Lower leg skin (tissue), 4 donors: ENCODE measurements around the gene MAPKAPK2. TPM values are rescaled to one million over a fixed set of nuclear protein-coding genes. Genes with fewer than 3 reads are reported as not detected.
"Not testable (repeated sequence)": the region's sequence is repeated elsewhere in the genome, so short reads cannot be mapped to it uniquely, and the experiment has no call there.

ENCODE experiments used
- DNase-seq, 2 donors: peaks; one replicate each; pipeline ENCODE4 v3.0.0-alpha.2; 2019; ENCODE audit warnings: low spot score in 2 of 2
- H3K4me3 ChIP-seq: fragments of 200-600 bp; sonication (generic); 2 replicates; pipeline ENCODE4 v1.5.1; 2017; ENCODE audit warnings: mild to moderate bottlenecking, low read depth; ENCODE audit not compliant: poor library complexity, severe bottlenecking
- POLR2A ChIP-seq, 2 donors: fragments of 450-650 bp; IDR thresholded peaks; one replicate each; pipeline ENCODE4 v1.6.1; 2016 to 2017; ENCODE audit warnings: antibody characterized with exemption in 2 of 2, mild to moderate bottlenecking in 1 of 2, moderate library complexity in 1 of 2
- WGBS, 2 donors: methylation state at CpG; one replicate each; pipeline ENCODE4 v1.1.5; 2018; 5-methylcytosine and 5-hydroxymethylcytosine counted together
- intact Hi-C: fragments of 100-400 bp; cut with DNase I; formaldehyde crosslinking; loops from one replicate; pipeline ENCODE4 v1.15.0; 2023; ENCODE audit warnings: low total_unique reads
- total RNA-seq, 4 donors: library from RNA; depleted of rRNA; stranded (reverse); fragments of >200 nt; gene quantifications; one replicate each; pipeline ENCODE4 v1.1.0, GENCODE V29; 2016
- TF ChIP-seq, protein P1 (sequence below), 3 donors: fragments of 450-650 bp; IDR thresholded peaks; one replicate each; pipeline ENCODE4 v1.5.1; 2016; ENCODE audit warnings: antibody characterized with exemption in 3 of 3, mild to moderate bottlenecking in 3 of 3, moderate library complexity in 2 of 3

Gene MAPKAPK2
- total RNA-seq, 4 donors from 2014 or later, result 40.0 to 62.4 (median 52.4) TPM

DNA sequence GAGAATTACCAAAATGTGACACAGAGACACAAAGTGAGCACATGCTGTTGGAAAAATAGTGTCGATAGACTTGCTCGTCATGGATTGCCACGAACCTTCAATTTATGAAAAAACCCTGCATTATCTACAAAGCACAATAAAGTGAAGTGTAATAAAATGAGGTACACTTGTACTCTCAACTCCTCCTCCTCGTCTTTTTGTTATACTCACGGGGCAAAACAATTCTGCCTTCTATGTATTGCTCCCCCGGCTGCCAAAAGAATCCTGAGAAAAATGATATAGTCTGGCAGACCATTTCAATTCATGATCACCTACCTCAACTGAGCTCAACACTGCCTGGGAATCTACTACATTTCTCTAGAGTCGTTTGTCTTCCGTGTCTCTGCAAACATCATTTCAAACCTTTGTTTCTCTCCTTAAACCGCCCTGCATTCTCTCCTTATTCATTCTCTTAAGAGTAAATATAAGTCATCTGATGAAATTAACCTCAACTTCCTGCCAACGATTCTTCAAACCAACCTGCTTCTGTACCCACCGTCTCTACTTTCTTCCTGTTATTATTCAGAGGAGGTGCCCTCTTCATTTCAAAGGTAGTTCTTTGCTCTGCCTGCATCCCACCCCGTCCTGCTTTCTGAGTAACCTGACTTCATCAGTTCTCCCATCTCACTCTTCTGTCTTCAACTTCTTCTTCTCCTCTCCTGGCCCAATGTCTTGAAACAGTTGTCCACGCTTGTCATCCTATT, 73.0 kb downstream of the MAPKAPK2 start:
- H3K4me3 ChIP-seq, result no peak overlapping the region
- 77 to 83% methylated on average over 13 of the region's 13 CpGs for WGBS, 2 donors
- intact Hi-C loops, result no loop called here
- DNase-seq, result no peak
- TF ChIP-seq, protein P1, sequence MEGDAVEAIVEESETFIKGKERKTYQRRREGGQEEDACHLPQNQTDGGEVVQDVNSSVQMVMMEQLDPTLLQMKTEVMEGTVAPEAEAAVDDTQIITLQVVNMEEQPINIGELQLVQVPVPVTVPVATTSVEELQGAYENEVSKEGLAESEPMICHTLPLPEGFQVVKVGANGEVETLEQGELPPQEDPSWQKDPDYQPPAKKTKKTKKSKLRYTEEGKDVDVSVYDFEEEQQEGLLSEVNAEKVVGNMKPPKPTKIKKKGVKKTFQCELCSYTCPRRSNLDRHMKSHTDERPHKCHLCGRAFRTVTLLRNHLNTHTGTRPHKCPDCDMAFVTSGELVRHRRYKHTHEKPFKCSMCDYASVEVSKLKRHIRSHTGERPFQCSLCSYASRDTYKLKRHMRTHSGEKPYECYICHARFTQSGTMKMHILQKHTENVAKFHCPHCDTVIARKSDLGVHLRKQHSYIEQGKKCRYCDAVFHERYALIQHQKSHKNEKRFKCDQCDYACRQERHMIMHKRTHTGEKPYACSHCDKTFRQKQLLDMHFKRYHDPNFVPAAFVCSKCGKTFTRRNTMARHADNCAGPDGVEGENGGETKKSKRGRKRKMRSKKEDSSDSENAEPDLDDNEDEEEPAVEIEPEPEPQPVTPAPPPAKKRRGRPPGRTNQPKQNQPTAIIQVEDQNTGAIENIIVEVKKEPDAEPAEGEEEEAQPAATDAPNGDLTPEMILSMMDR (IDR thresholded peaks at IDR 0.05), result no peak
- TF ChIP-seq POLR2A (IDR thresholded peaks at IDR 0.05), result no peak

DNA sequence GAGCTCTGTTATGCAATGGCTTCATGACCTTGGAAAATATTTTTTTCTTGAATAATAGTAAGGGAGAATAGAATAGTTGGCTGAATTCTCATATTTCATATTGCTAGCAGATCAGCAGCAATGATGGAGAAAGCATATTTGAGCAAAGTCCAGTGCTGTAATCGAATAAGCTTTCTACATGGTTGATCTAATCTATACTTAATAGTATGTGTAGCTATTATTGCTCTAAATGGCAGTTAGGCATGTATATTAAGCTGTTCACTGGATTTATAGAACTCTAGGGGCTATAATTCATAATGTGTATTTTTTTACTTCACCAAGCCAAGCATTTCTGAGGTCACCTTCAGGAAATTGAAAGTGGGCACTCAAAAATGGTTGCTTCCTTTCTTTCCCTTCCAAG, 75.9 kb downstream of the MAPKAPK2 start:
- TF ChIP-seq, protein P1 (IDR thresholded peaks at IDR 0.05), result no peak
- TF ChIP-seq POLR2A (IDR thresholded peaks at IDR 0.05), result no peak
- no peak for DNase-seq
- intact Hi-C loops, result no loop called here
- 78 to 87% methylated on average over 1 of the region's 1 CpG for WGBS, 2 donors
- H3K4me3 ChIP-seq, result no peak overlapping the region

DNA sequence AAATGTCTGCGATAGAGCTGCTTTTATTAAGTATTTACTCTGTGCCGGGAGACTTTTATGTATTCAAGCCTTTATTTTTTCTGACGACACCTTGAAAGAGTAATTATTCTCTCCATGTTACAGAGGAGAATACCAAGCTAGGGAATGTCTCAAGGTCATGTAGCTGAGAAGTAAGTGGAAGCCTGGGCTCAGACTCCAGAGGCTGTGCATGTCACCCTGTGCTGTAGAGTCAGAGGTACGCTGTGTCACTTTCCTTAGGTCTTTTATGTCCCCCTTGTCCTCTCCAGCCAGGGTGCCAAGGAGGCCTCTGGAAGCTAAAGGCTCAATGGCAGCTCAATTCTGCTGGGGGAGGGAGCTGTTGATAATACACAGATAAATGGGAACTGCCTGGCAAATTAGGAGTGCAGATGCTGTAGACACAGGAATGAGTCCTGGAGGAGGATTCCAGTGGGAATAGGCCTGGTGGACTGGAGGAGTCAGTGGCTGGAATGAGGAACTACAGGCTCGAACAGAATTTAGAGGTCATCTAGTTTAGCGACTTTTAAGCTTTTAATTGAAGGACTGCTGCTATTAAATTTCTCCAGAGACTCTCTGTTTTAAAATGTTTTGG, 76.6 kb downstream of the MAPKAPK2 start:
- intact Hi-C loops, result no loop called here
- H3K4me3 ChIP-seq, result no peak overlapping the region
- TF ChIP-seq, protein P1 (IDR thresholded peaks at IDR 0.05), result no peak
- no peak for DNase-seq
- WGBS, 2 donors, result 73 to 79% methylated on average over 6 of the region's 6 CpGs

DNA sequence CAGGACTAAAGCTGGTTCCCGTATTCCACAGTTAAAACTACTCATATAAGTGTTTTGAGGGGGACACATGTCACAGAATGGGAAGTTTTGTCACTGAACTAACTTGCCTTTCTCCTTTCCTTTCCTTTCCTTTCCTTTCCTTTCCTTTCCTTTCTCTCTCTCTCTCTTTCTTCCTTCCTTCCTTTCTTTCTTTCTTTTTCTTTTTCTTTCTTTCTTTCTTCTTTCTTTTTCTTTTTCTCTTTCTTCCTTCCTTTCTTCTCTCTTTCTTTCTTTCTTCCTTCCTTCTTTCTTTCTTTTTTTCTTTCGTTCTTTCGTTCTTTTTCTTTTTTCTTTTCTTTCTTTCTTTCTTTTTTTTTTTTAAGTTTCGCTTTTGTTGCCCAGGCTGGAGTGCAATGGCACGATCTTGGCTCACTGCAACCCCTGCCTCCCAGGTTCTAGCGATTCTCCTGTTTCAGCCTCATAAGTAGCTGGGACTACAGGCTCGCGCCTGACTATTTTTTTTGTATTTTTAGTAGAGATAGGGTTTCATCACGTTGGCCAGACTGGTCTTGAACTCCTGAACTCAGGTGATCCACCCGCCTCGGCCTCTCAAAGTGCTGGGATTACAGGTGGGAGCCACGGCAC, 78.1 kb downstream of the MAPKAPK2 start:
- DNase-seq, intact Hi-C loops, H3K4me3 ChIP-seq: not testable (repeated sequence)
- WGBS, 2 donors, result 91 to 93% methylated on average over 12 of the region's 12 CpGs

DNA sequence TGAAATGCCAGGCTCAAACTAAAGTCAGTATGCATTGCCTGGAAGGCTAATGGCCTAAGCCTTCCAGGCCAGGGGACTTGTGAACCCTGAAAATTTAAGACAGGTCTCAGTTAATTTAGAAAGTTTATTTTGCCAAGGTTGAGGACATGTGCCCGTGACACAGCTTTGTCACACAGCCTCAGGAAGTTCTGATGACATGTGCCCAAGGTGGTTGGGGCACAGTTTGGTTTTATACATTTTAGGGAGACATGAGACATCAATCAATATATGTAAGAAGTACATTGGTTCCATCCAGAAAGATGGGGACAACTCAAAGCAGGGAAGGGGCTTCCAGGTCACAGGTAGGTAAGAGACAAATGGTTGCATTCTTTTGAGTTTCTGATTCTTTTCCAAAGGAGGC, 81.1 kb downstream of the MAPKAPK2 start:
- H3K4me3 ChIP-seq, DNase-seq, intact Hi-C loops: not testable (repeated sequence)
- 93 to 95% methylated on average over 1 of the region's 1 CpG for WGBS, 2 donors

DNA sequence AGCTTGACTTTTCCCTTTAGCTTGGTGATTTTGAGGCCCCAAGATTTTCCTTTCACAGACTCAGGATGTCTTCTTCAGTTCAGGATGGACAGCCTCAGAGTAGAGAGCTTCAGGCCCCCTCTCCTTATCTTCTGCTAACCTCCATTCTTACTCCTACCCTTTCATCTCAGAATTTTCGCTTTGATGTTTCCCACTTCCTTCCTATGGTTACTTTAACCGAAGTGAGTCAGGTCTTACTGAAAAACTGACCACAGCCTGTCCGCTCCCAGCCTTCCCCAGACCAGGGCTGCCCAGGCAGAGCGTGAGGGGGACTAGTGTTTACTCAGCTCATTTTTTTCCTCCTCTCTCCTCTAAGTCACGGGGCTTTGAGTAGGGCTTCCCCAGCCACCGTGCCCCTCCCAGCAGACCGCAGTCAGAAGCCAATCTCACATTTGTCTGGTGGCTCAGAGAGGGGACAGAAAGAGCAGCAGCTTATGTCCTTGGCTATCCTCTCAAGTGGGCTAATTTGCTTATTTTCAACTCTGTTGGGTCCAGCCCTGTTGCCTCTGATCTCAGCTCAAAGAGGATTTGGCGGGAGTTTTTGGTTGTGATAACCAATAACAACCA, 81.6 kb downstream of the MAPKAPK2 start:
- peak; percentile 36 to 88 for DNase-seq
- TF ChIP-seq, protein P1 (IDR thresholded peaks at IDR 0.05), result no peak
- no peak for TF ChIP-seq POLR2A (IDR thresholded peaks at IDR 0.05)
- intact Hi-C loops, result no loop called here
- 67% methylated on average over 8 of the region's 8 CpGs for WGBS, 2 donors
- H3K4me3 ChIP-seq, result no peak overlapping the region
